UCSD-AML1 (cell line): ENCODE measurements around the gene SPATA33.

Source experiments
- DNase-seq: peaks from one replicate; lab custom pipeline; 2025; ENCODE audit not compliant: unreplicated experiment; lab: John Stamatoyannopoulos, UW

Gene SPATA33

GRCh38 chr16:89657442-89658220 lies at the start of gene SPATA33, which contains the start of gene CHMP1A:
SPATA33 (plus strand) TSS chr16:89657836; CDS start chr16:89657912, 76 bp downstream.
CHMP1A (minus strand) TSS chr16:89657708; CDS start chr16:89657588, 120 bp downstream.
- peak; percentile 89 for DNase-seq

GRCh38 chr16:89607937-89608740 lies 49.5 kb upstream of the SPATA33 start:
- no peak for DNase-seq

- no peak for DNase-seq
Observed at GRCh38 chr16:89610108-89610453, 47.6 kb upstream of the SPATA33 start.

GRCh38 chr16:89612415-89613166 lies 45.0 kb upstream of the SPATA33 start:
- no peak for DNase-seq

- peak; percentile 59 for DNase-seq
Observed at GRCh38 chr16:89613231-89613953, 44.2 kb upstream of the SPATA33 start, which contains the start of gene DPEP1. DPEP1 (plus strand) TSS chr16:89613642; CDS start chr16:89630411, 16,769 bp downstream.

GRCh38 chr16:89613954-89614459 lies 43.6 kb upstream of the SPATA33 start:
- DNase-seq = no peak

- DNase-seq = no peak
Observed at GRCh38 chr16:89615176-89615575, 42.5 kb upstream of the SPATA33 start.

- DNase-seq = peak; percentile 21
Observed at GRCh38 chr16:89615596-89616090, 42.0 kb upstream of the SPATA33 start.

- DNase-seq = peak; percentile 32
Observed at GRCh38 chr16:89616623-89617022, 41.0 kb upstream of the SPATA33 start.

GRCh38 chr16:89617036-89617435 lies 40.6 kb upstream of the SPATA33 start:
- no peak for DNase-seq

GRCh38 chr16:89618109-89618998 lies 39.3 kb upstream of the SPATA33 start:
- DNase-seq = no peak

GRCh38 chr16:89619840-89620239 lies 37.8 kb upstream of the SPATA33 start:
- no peak for DNase-seq

- DNase-seq = no peak
Observed at GRCh38 chr16:89620406-89620841, 37.2 kb upstream of the SPATA33 start.

- no peak for DNase-seq
Observed at GRCh38 chr16:89621136-89621697, 36.4 kb upstream of the SPATA33 start.

- DNase-seq = no peak
Observed at GRCh38 chr16:89621698-89622409, 35.8 kb upstream of the SPATA33 start.

- DNase-seq = no peak
Observed at GRCh38 chr16:89623511-89624261, 34.0 kb upstream of the SPATA33 start.
